GOT3 (cell line): ENCODE data around the gene CREB3L1.

Source experiments
- DNase-seq: peaks from one replicate; lab custom pipeline; 2025; ENCODE audit warnings: mixed read lengths; lab: John Stamatoyannopoulos, UW

Gene CREB3L1

GRCh38 chr11:46277622-46278386, at the start of gene CREB3L1:
TSS of gene CREB3L1 (plus strand) at chr11:46277662. CDS start at chr11:46278112, 450 bp downstream.
- no peak for DNase-seq

- DNase-seq = no peak
Observed at GRCh38 chr11:46229230-46229629, 48.2 kb upstream of the CREB3L1 start.

GRCh38 chr11:46234311-46234710, 43.2 kb upstream of the CREB3L1 start:
- DNase-seq = no peak

- no peak for DNase-seq
Observed at GRCh38 chr11:46235777-46236688, 41.4 kb upstream of the CREB3L1 start.

GRCh38 chr11:46236918-46237247, 40.6 kb upstream of the CREB3L1 start:
- DNase-seq = no peak

GRCh38 chr11:46237248-46238077, 40.0 kb upstream of the CREB3L1 start:
- no peak for DNase-seq

GRCh38 chr11:46238078-46238966, 39.1 kb upstream of the CREB3L1 start:
- no peak for DNase-seq

GRCh38 chr11:46238967-46239800, 38.3 kb upstream of the CREB3L1 start:
- peak; percentile 54 for DNase-seq

- no peak for DNase-seq
Observed at GRCh38 chr11:46239801-46240061, 37.7 kb upstream of the CREB3L1 start.

GRCh38 chr11:46240371-46240770, 37.1 kb upstream of the CREB3L1 start:
- no peak for DNase-seq

- no peak for DNase-seq
Observed at GRCh38 chr11:46240861-46241260, 36.6 kb upstream of the CREB3L1 start.

- DNase-seq = no peak
Observed at GRCh38 chr11:46242041-46242951, 35.2 kb upstream of the CREB3L1 start.

GRCh38 chr11:46242952-46243795, 34.3 kb upstream of the CREB3L1 start:
- peak; percentile 84 for DNase-seq

- DNase-seq = no peak
Observed at GRCh38 chr11:46243796-46244109, 33.7 kb upstream of the CREB3L1 start.

- no peak for DNase-seq
Observed at GRCh38 chr11:46246521-46246920, 30.9 kb upstream of the CREB3L1 start.

GRCh38 chr11:46247090-46247489, 30.4 kb upstream of the CREB3L1 start:
- no peak for DNase-seq

GRCh38 chr11:46247659-46248058, 29.8 kb upstream of the CREB3L1 start:
- DNase-seq = no peak

- DNase-seq = no peak
Observed at GRCh38 chr11:46248289-46249102, 29.0 kb upstream of the CREB3L1 start.
